GM13977 (cell line): ENCODE measurements around the gene WDR59.

Experiments used
- DNase-seq: peaks from one replicate; pipeline ENCODE4 v3.0.0; 2012; ENCODE audit warnings: low spot score
- CTCF ChIP-seq: IDR thresholded peaks from 2 replicates; pipeline ENCODE4 v1.5.1; 2012; ENCODE audit warnings: mild to moderate bottlenecking, control low read depth; ENCODE audit not compliant: insufficient read depth; ENCODE audit errors: extremely low read depth, missing control alignments
- in situ Hi-C: fragments of 300-500 bp; cut with MboI; formaldehyde crosslinking; loops from one replicate; pipeline ENCODE4 v1.12.0; 2022; ENCODE audit warnings: low sequenced_read_pairs, low pct_unique_long_range_greater_than_20kb, mixed read lengths, inconsistent platforms; ENCODE audit not compliant: unreplicated experiment

WDR59 gene

GRCh38 chr16:74984194-74984528 lies 762 bp downstream of the WDR59 start:
- no peak for TF ChIP-seq CTCF
- in situ Hi-C loops: no loop called here
- DNase-seq: no peak

GRCh38 chr16:74982256-74982655 lies 2.7 kb downstream of the WDR59 start:
- in situ Hi-C loops: no loop called here
- no peak for DNase-seq

GRCh38 chr16:74975591-74975990 lies 9.3 kb downstream of the WDR59 start:
- no peak for DNase-seq
- TF ChIP-seq CTCF: no peak
- in situ Hi-C loops: no loop called here

More at GRCh38 chr16:74982256-74982655, 2.7 kb downstream of the WDR59 start:
- TF ChIP-seq CTCF: no peak

GRCh38 chr16:74973304-74973703 lies 11.6 kb downstream of the WDR59 start:
- in situ Hi-C loops: no loop called here
- no peak for DNase-seq
- no peak for TF ChIP-seq CTCF

- TF ChIP-seq CTCF: no peak
- no peak for DNase-seq
- in situ Hi-C loops: no loop called here
Measured at GRCh38 chr16:74954763-74955162, 30.2 kb downstream of the WDR59 start.

GRCh38 chr16:74951681-74952080 lies 33.2 kb downstream of the WDR59 start:
- in situ Hi-C loops: no loop called here
- no peak for TF ChIP-seq CTCF
- DNase-seq: no peak

- TF ChIP-seq CTCF: no peak
- in situ Hi-C loops: no loop called here
- DNase-seq: no peak
Measured at GRCh38 chr16:74951206-74951605, 33.7 kb downstream of the WDR59 start.
